GM18861 (cell line): ENCODE measurements around the gene NDUFS5.
A peak's percentile ranks its signal among the peaks of the same experiment; 100 is the strongest.
"Not testable (repeated sequence)": the region's sequence is repeated elsewhere in the genome, so short reads cannot be mapped to it uniquely, and the experiment has no call there.

Source experiments
- ATAC-seq: cut with Tn5 transposase; IDR thresholded peaks from one replicate; pipeline ENCODE4 v1.9.1; 2021; ENCODE audit not compliant: unreplicated experiment

Gene NDUFS5

GRCh38 chr1:39026051-39026865 lies at the start of gene NDUFS5:
Gene NDUFS5 (plus strand): TSS chr1:39026350. CDS start chr1:39028725, 2,375 bp downstream.
- peak; percentile 58 for ATAC-seq

GRCh38 chr1:38977399-38978244 lies 48.5 kb upstream of the NDUFS5 start:
- ATAC-seq = not testable (repeated sequence)

- ATAC-seq = not testable (repeated sequence)
These were observed 48.0 kb upstream of the NDUFS5 start for GRCh38 chr1:38978245-38978542.

- ATAC-seq = not testable (repeated sequence)
These were observed 46.8 kb upstream of the NDUFS5 start for GRCh38 chr1:38979380-38979779.

GRCh38 chr1:38989979-38990378 lies 36.2 kb upstream of the NDUFS5 start:
- ATAC-seq = no peak

- no peak for ATAC-seq
These were observed 35.8 kb upstream of the NDUFS5 start for GRCh38 chr1:38990386-38990737.

GRCh38 chr1:38990738-38991637 lies 35.2 kb upstream of the NDUFS5 start, which contains the start of gene AKIRIN1:
Gene AKIRIN1 (plus strand): TSS chr1:38991276. CDS start chr1:38991381, 105 bp downstream.
- ATAC-seq = peak; percentile 93

- no peak for ATAC-seq
These were observed 34.3 kb upstream of the NDUFS5 start for GRCh38 chr1:38991638-38992411.

- ATAC-seq = no peak
These were observed 33.6 kb upstream of the NDUFS5 start for GRCh38 chr1:38992412-38993111.

GRCh38 chr1:38994196-38994595 lies 32.0 kb upstream of the NDUFS5 start:
- no peak for ATAC-seq

GRCh38 chr1:38997034-38997900 lies 28.9 kb upstream of the NDUFS5 start:
- no peak for ATAC-seq

GRCh38 chr1:38997901-38998190 lies 28.3 kb upstream of the NDUFS5 start:
- ATAC-seq = no peak

GRCh38 chr1:39001516-39002421 lies 24.4 kb upstream of the NDUFS5 start:
- ATAC-seq = no peak

- ATAC-seq = no peak
These were observed 22.9 kb upstream of the NDUFS5 start for GRCh38 chr1:39003281-39003680.

GRCh38 chr1:39003794-39004193 lies 22.4 kb upstream of the NDUFS5 start:
- ATAC-seq = no peak

GRCh38 chr1:39006287-39006686 lies 19.9 kb upstream of the NDUFS5 start:
- ATAC-seq = no peak

GRCh38 chr1:39006726-39007645 lies 19.2 kb upstream of the NDUFS5 start:
- no peak for ATAC-seq
